ENCODE results near the gene DDX25. TPM values are rescaled to one million over a fixed set of nuclear protein-coding genes. Genes with fewer than 3 reads are reported as not detected.
A peak's percentile ranks its signal among the peaks of the same experiment; 100 is the strongest.

Gene DDX25
- total RNA-seq, 1 experiment from 2014 or later = 0.26 TPM

DNA sequence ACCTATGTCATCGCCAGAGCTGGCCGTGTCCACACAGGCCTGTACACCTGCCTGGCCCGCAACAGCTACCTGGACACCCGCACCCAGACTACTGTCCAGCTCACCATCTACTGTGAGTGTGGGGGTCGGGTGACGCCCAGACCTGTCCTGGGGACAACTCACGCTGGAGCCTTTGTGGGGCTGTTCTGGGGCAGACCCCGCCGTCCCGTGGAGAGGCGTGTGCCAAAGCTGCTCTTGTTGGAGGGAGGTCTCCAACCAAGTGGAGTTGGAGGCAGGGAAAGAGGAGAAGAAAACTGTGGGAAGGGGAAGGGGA is 45.8 kb downstream of the DDX25 start:
- Histone ChIP-seq H3K4me3 (no peak overlapping the region), H3K27ac (no peak overlapping the region), H3K36me3 (ENCODE audit: low read depth) (no peaks in the 10 kb centered on the region), H3K9me2 (ENCODE audit: insufficient read depth) (no peaks in the 10 kb centered on the region), H4K20me1 (ENCODE audit: insufficient read depth) (no peaks in the 10 kb centered on the region), H3K79me2 (ENCODE audit: low read depth) (no peaks in the 10 kb centered on the region), H3K4me1 (replicated peaks; ENCODE audit: insufficient read depth) (no peaks in the 10 kb centered on the region), H3K4me2 (no peak overlapping the region), H2AFZ (no peak overlapping the region), H3K27me3 (ENCODE audit: insufficient read depth, low read depth) (no peaks in the 10 kb centered on the region), H3F3A (ENCODE audit: insufficient read depth, low read depth) (no peaks in the 10 kb centered on the region), H3K9me3 (ENCODE audit: insufficient read depth, low read depth) (no peaks in the 10 kb centered on the region)
- ChIA-PET POLR2A (ENCODE audit: unreplicated experiment) (no interaction called here), CTCF (interaction anchor here (0.7 kb wide), 1 partner anchor 108 kb away, joined by 3 read pairs; no protein-coding TSS in a partner anchor)
- intact Hi-C loops (cut with micrococcal nuclease; ENCODE audit: unreplicated experiment) = no loop called here
- no TSS peak for BruUV-seq (replicated peaks)
- DNase-seq = no peak
- no peak for TF ChIP-seq EZH2 (IDR thresholded peaks at IDR 0.05; ENCODE audit: low read depth)
- TF ChIP-seq, protein P1, sequence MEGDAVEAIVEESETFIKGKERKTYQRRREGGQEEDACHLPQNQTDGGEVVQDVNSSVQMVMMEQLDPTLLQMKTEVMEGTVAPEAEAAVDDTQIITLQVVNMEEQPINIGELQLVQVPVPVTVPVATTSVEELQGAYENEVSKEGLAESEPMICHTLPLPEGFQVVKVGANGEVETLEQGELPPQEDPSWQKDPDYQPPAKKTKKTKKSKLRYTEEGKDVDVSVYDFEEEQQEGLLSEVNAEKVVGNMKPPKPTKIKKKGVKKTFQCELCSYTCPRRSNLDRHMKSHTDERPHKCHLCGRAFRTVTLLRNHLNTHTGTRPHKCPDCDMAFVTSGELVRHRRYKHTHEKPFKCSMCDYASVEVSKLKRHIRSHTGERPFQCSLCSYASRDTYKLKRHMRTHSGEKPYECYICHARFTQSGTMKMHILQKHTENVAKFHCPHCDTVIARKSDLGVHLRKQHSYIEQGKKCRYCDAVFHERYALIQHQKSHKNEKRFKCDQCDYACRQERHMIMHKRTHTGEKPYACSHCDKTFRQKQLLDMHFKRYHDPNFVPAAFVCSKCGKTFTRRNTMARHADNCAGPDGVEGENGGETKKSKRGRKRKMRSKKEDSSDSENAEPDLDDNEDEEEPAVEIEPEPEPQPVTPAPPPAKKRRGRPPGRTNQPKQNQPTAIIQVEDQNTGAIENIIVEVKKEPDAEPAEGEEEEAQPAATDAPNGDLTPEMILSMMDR (conservative IDR thresholded peaks at IDR 0.05) = no peak

DNA sequence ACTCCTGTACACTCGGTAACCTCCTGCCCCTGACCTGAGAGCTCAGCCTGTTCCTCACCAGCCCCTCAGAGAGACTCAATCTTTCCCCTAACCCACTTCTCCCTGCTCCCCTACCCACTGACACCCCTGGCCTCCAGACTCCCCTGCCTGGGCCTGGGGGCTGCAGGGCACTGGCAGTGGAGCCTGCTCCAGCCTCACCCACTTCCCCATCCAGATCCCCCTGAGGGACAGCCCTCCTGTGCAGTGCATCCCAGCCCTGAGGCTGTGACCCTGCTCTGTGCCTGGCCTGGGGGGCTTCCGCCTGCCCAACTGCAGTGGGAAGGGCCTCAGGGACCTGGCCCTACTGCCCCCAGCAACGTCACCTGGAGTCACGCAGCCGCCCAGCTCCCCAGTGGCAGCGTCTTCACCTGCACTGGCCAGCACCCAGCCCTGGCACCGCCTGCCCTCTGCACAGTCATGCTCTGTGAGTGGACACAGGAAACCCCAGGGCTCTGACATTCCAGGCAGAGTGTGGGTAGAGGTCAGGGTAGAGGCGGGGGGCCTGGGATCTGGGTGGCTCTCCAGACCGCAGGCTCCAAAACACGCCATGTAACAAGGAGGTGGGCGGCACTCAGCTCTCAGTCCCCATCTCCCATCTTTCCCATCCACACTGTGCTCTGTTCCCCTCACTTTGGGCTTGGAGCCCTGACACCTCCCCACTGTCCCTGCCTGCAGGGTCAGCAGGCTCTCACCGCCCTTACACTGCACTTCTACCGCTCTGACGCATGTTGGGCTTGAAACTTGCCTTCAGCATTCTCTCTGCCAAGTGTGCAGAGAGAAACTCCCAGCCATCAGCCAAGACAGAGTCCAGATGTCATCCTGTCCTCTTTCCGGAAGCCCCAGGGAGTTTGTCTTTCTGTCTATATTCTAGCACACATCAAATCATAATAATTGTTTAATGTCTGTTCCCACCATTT is 46.7 kb downstream of the DDX25 start:
- H4K20me1 ChIP-seq (ENCODE audit: insufficient read depth) = no peaks in the 10 kb centered on the region
- TF ChIP-seq EZH2 (IDR thresholded peaks at IDR 0.05; ENCODE audit: low read depth) = no peak
- TF ChIP-seq, protein P1 (conservative IDR thresholded peaks at IDR 0.05) = no peak
- H3K36me3 ChIP-seq (ENCODE audit: low read depth) = no peaks in the 10 kb centered on the region
- DNase-seq = peak in 1 of 2 experiments; percentile 50
- H2AFZ ChIP-seq = no peak overlapping the region
- no peaks in the 10 kb centered on the region for H3K4me1 ChIP-seq (replicated peaks; ENCODE audit: insufficient read depth)
- H3K79me2 ChIP-seq (ENCODE audit: low read depth) = no peaks in the 10 kb centered on the region
- H3K4me3 ChIP-seq = no peak overlapping the region
- H3K9me3 ChIP-seq (ENCODE audit: insufficient read depth, low read depth) = no peaks in the 10 kb centered on the region
- intact Hi-C loops (cut with micrococcal nuclease; ENCODE audit: unreplicated experiment) = no loop called here
- no peak overlapping the region for H3K4me2 ChIP-seq
- ChIA-PET CTCF (interaction anchor here (0.7 kb wide), 1 partner anchor 107 kb away, joined by 3 read pairs; no protein-coding TSS in a partner anchor), POLR2A (ENCODE audit: unreplicated experiment) (no interaction called here)
- no peaks in the 10 kb centered on the region for H3K27me3 ChIP-seq (ENCODE audit: insufficient read depth, low read depth)
- no peaks in the 10 kb centered on the region for H3K9me2 ChIP-seq (ENCODE audit: insufficient read depth)
- BruUV-seq (replicated peaks) = no TSS peak
- no peaks in the 10 kb centered on the region for H3F3A ChIP-seq (ENCODE audit: insufficient read depth, low read depth)
- H3K27ac ChIP-seq = no peak overlapping the region

DNA sequence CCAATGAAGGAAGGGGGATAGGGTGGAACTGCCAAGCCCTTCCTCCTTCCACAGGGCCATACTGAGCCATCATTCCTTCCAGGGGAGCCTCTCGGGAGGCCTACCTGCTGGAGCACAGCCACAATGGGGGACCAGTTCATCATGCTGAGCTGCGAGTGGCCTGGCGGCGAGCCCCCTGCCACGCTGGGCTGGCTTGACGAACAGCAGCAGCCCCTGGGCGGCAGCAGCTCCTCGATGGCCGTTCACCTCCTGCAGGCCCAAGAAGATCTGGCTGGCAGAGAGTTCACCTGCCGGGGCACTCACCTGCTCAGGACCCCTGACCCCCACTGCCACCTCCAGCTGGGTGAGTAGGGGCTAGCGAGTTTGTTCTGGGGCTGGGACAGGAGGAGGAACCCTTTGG is 47.4 kb downstream of the DDX25 start:
- Histone ChIP-seq H2AFZ (no peak overlapping the region), H3K4me1 (replicated peaks; ENCODE audit: insufficient read depth) (no peaks in the 10 kb centered on the region), H3K27ac (no peak overlapping the region), H3K4me2 (no peak overlapping the region), H3F3A (ENCODE audit: insufficient read depth, low read depth) (no peaks in the 10 kb centered on the region), H3K36me3 (ENCODE audit: low read depth) (no peaks in the 10 kb centered on the region), H3K27me3 (ENCODE audit: insufficient read depth, low read depth) (no peaks in the 10 kb centered on the region), H3K9me2 (ENCODE audit: insufficient read depth) (no peaks in the 10 kb centered on the region), H3K9me3 (ENCODE audit: insufficient read depth, low read depth) (no peaks in the 10 kb centered on the region), H3K4me3 (no peak overlapping the region), H4K20me1 (ENCODE audit: insufficient read depth) (no peaks in the 10 kb centered on the region), H3K79me2 (ENCODE audit: low read depth) (no peaks in the 10 kb centered on the region)
- intact Hi-C loops (cut with micrococcal nuclease; ENCODE audit: unreplicated experiment) = no loop called here
- no peak for TF ChIP-seq EZH2 (IDR thresholded peaks at IDR 0.05; ENCODE audit: low read depth)
- TF ChIP-seq, protein P1 (conservative IDR thresholded peaks at IDR 0.05) = no peak
- BruUV-seq (replicated peaks) = no TSS peak
- no peak for DNase-seq
- ChIA-PET POLR2A (ENCODE audit: unreplicated experiment) (interaction anchor here (0.6 kb wide), 1 partner anchor 496 kb away, joined by 3 read pairs; no protein-coding TSS in a partner anchor), CTCF (no interaction called here)

Data from PC-9 (cell line).